HG02588 (cell line): ENCODE measurements around the gene ERC2.

Source experiments
- ATAC-seq: cut with Tn5 transposase; IDR thresholded peaks from one replicate; pipeline ENCODE4 v1.9.1; 2021; ENCODE audit warnings: mild to moderate bottlenecking, moderate library complexity; ENCODE audit not compliant: unreplicated experiment

ERC2 gene

GRCh38 chr3:55661141-55661540, 807.1 kb downstream of the ERC2 start:
- ATAC-seq: no peak

GRCh38 chr3:55660642-55661041, 807.6 kb downstream of the ERC2 start:
- no peak for ATAC-seq

GRCh38 chr3:55659701-55660100, 808.6 kb downstream of the ERC2 start:
- no peak for ATAC-seq

GRCh38 chr3:55658690-55659562, 809.3 kb downstream of the ERC2 start:
- ATAC-seq: peak; percentile 38

GRCh38 chr3:55658270-55658669, 810.0 kb downstream of the ERC2 start:
- peak; percentile 24 for ATAC-seq

GRCh38 chr3:55655544-55655943, 812.7 kb downstream of the ERC2 start:
- no peak for ATAC-seq

- peak; percentile 83 for ATAC-seq
These were observed 814.0 kb downstream of the ERC2 start for GRCh38 chr3:55654123-55654760.

- no peak for ATAC-seq
These were observed 817.3 kb downstream of the ERC2 start for GRCh38 chr3:55651011-55651410.

GRCh38 chr3:55650011-55650410, 818.3 kb downstream of the ERC2 start:
- no peak for ATAC-seq

GRCh38 chr3:55649554-55649953, 818.7 kb downstream of the ERC2 start:
- no peak for ATAC-seq

GRCh38 chr3:55648591-55649318, 819.5 kb downstream of the ERC2 start:
- ATAC-seq: no peak

- ATAC-seq: no peak
These were observed 820.6 kb downstream of the ERC2 start for GRCh38 chr3:55647670-55648069.

GRCh38 chr3:55647063-55647462, 821.2 kb downstream of the ERC2 start:
- no peak for ATAC-seq

- ATAC-seq: no peak
These were observed 822.1 kb downstream of the ERC2 start for GRCh38 chr3:55646121-55646520.

- no peak for ATAC-seq
These were observed 822.8 kb downstream of the ERC2 start for GRCh38 chr3:55645422-55645821.

- no peak for ATAC-seq
These were observed 825.0 kb downstream of the ERC2 start for GRCh38 chr3:55643283-55643682.

GRCh38 chr3:55641964-55642363, 826.3 kb downstream of the ERC2 start:
- no peak for ATAC-seq

GRCh38 chr3:55639896-55640765, 828.1 kb downstream of the ERC2 start:
- ATAC-seq: no peak

GRCh38 chr3:55639143-55639542, 829.1 kb downstream of the ERC2 start:
- ATAC-seq: no peak

GRCh38 chr3:55637906-55638638, 830.2 kb downstream of the ERC2 start:
- ATAC-seq: no peak
